Endothelial cell of umbilical vein (primary cell): Measurements from ENCODE around the gene HK1. TPM values are rescaled to one million over a fixed set of nuclear protein-coding genes. Genes with fewer than 3 reads are reported as not detected.

Experiments
- BruUV-seq: library from RNA; stranded (reverse); fragments of 400-500 nt; replicated peaks from 2 replicates; lab custom pipeline; 2021; lab: Mats Ljungman, UMichigan
- CTCF ChIA-PET: fragments of 300-600, 350-600 bp; sonication (Branson Sonifier 250); formaldehyde crosslinking; loops from one replicate; lab custom pipeline; 2021; ENCODE audit warnings: antibody characterized with exemption, inconsistent platforms; lab: Charles Lee
- POLR2A ChIA-PET: fragments of 300-600, 350-600 bp; sonication (Branson Sonifier 250); formaldehyde crosslinking; loops from one replicate; lab custom pipeline; 2021; ENCODE audit warnings: antibody characterized with exemption, inconsistent platforms; lab: Charles Lee
- DNase-seq: peaks from one replicate; pipeline ENCODE4 v3.0.0-alpha.2; 2011; ENCODE audit warnings: low read depth, low spot score
- FAIRE-seq: peaks from 2 replicates; lab custom pipeline; 2011; peaks lifted over from hg19 to GRCh38; lab: Jason Lieb, UNC
- H2AFZ ChIP-seq: 2 replicates; pipeline ENCODE4 v1.6.0; 2012; ENCODE audit warnings: low read depth, low read length, control low read depth, inconsistent platforms
- H3K27ac ChIP-seq: 2 replicates; pipeline ENCODE4 v1.5.1; 2011; ENCODE audit warnings: low read depth, mild to moderate bottlenecking, control low read depth, low read length, moderate library complexity; ENCODE audit not compliant: insufficient read depth
- H3K27me3 ChIP-seq, 2 experiments: 2 replicates each; pipeline versions ENCODE4 v1.6.0 to v1.6.1; 2011; ENCODE audit warnings: low read length in 2 of 2, mixed read lengths in 1 of 2; ENCODE audit not compliant: control insufficient read depth in 2 of 2, insufficient read depth in 2 of 2
- H3K36me3 ChIP-seq, 2 experiments: 2 replicates in 1 of 2; 3 replicates in 1 of 2; pipeline ENCODE4 v1.5.1; 2011; ENCODE audit warnings: low read length in 2 of 2, mild to moderate bottlenecking in 1 of 2, moderate library complexity in 1 of 2; ENCODE audit not compliant: control insufficient read depth in 2 of 2, insufficient read depth in 2 of 2; ENCODE audit errors: extremely low read depth in 1 of 2
- H3K4me1 ChIP-seq: 3 replicates; pipeline ENCODE4 v1.5.1; 2011; ENCODE audit warnings: mild to moderate bottlenecking, low read length; ENCODE audit not compliant: control insufficient read depth, insufficient read depth; ENCODE audit errors: extremely low read depth
- H3K4me2 ChIP-seq: 2 replicates; pipeline ENCODE4 v1.6.1; 2011; ENCODE audit warnings: low read length, control low read depth, mixed read lengths; ENCODE audit not compliant: insufficient read depth
- H3K4me3 ChIP-seq, 3 experiments: fragments of 200-600 bp in 1 of 3; sonication (generic), shearing (Covaris generic) in 1 of 3; replicated peaks in 1 of 3; 2 replicates each; pipeline ENCODE4 v1.5.1; 2011 to 2016; ENCODE audit warnings: control low read depth in 3 of 3, low read length in 3 of 3, mild to moderate bottlenecking in 2 of 3, inconsistent platforms in 1 of 3, low read depth in 1 of 3, moderate library complexity in 1 of 3; ENCODE audit not compliant: insufficient read depth in 1 of 3
- H3K79me2 ChIP-seq: 2 replicates; pipeline ENCODE4 v1.6.0; 2012; ENCODE audit warnings: low read length, inconsistent platforms; ENCODE audit not compliant: control insufficient read depth, insufficient read depth
- H3K9ac ChIP-seq: replicated peaks from 2 replicates; pipeline ENCODE3; 2011; ENCODE audit warnings: low read length, control low read depth; ENCODE audit not compliant: insufficient read depth; ENCODE audit errors: extremely low read depth
- H3K9me1 ChIP-seq: replicated peaks from 3 replicates; pipeline ENCODE4 v1.6.0; 2011; ENCODE audit warnings: mild to moderate bottlenecking, low read length; ENCODE audit not compliant: control insufficient read depth, insufficient read depth; ENCODE audit errors: extremely low read depth
- H3K9me3 ChIP-seq: replicated peaks from 2 replicates; pipeline ENCODE4 v1.5.1; 2012; ENCODE audit warnings: low read length, inconsistent platforms; ENCODE audit not compliant: control insufficient read depth, insufficient read depth
- H4K20me1 ChIP-seq: replicated peaks from 2 replicates; pipeline ENCODE3; 2011; ENCODE audit warnings: mild to moderate bottlenecking, low read length; ENCODE audit not compliant: control insufficient read depth, insufficient read depth; ENCODE audit errors: extremely low read depth
- CTCF ChIP-seq, 2 donors: IDR thresholded peaks; 1 replicate in 1 of 2; 2 replicates in 1 of 2; pipeline ENCODE4 v1.5.1; 2011; ENCODE audit warnings: low read length in 2 of 2, mild to moderate bottlenecking in 2 of 2, moderate library complexity in 2 of 2, control low read depth in 1 of 2, inconsistent platforms in 1 of 2, low read depth in 1 of 2; ENCODE audit not compliant: insufficient read depth in 1 of 2; ENCODE audit errors: extremely low read depth in 1 of 2
- EZH2 ChIP-seq: IDR thresholded peaks from 2 replicates; pipeline ENCODE4 v1.6.1; 2012; ENCODE audit warnings: borderline replicate concordance, low read depth, mild to moderate bottlenecking, moderate library complexity, low read length, inconsistent platforms; ENCODE audit not compliant: severe bottlenecking
- FOS ChIP-seq: IDR thresholded peaks from 2 replicates; pipeline ENCODE4 v1.6.1; 2011; ENCODE audit warnings: mild to moderate bottlenecking, low read length, moderate library complexity, borderline replicate concordance; ENCODE audit not compliant: insufficient read depth
- GATA2 ChIP-seq: IDR thresholded peaks from 2 replicates; pipeline ENCODE4 v1.7.0; 2011; ENCODE audit warnings: low read depth, mild to moderate bottlenecking, moderate library complexity, mixed read lengths, low read length; ENCODE audit not compliant: insufficient read length, insufficient read depth
- JUN ChIP-seq: IDR thresholded peaks from 2 replicates; pipeline ENCODE4 v1.6.1; 2011; ENCODE audit warnings: borderline replicate concordance, low read depth; ENCODE audit not compliant: insufficient read length, insufficient read depth
- MAX ChIP-seq: IDR thresholded peaks from 2 replicates; pipeline ENCODE4 v1.6.1; 2011; ENCODE audit not compliant: insufficient read depth, insufficient read length
- MYC ChIP-seq: IDR thresholded peaks from one replicate; pipeline ENCODE4 v1.6.1; 2011; ENCODE audit warnings: mild to moderate bottlenecking, low read depth, low read length
- POLR2A ChIP-seq: IDR thresholded peaks from 2 replicates; pipeline ENCODE4 v1.6.1; 2012; ENCODE audit warnings: low read depth, mild to moderate bottlenecking, control low read depth, low read length
- POLR2AphosphoS5 ChIP-seq: IDR thresholded peaks from 2 replicates; pipeline ENCODE4 v1.6.1; 2012; ENCODE audit warnings: low read depth, mild to moderate bottlenecking, control low read depth, low read length, moderate library complexity; ENCODE audit not compliant: insufficient read depth
- dilution Hi-C: fragments of 300-500 bp; cut with MboI; formaldehyde crosslinking; loops from one replicate; pipeline ENCODE4 v1.15.0; 2019; ENCODE audit warnings: low sequenced_read_pairs; ENCODE audit not compliant: extremely low pct_ligation_motif_present
- intact Hi-C: fragments of 100-400 bp; cut with micrococcal nuclease; formaldehyde crosslinking; loops from one replicate; pipeline ENCODE4 v1.10.0; 2022
- polyA plus RNA-seq, 4 experiments: library from polyadenylated mRNA; depleted of rRNA in 3 of 4; stranded (reverse) in 3 of 4; unstranded in 1 of 4; fragments of >200 nt; gene quantifications; 2 replicates each; pipeline versions ENCODE4 v1.2.1 to v1.2.3, GENCODE V29; 2011 to 2012; ENCODE audit warnings: missing spikeins in 1 of 4
- total RNA-seq: library from RNA; stranded (reverse); gene quantifications from 2 replicates; pipeline ENCODE4 v1.2.3, GENCODE V29; 2021

HK1 gene
- total and polyA plus RNA-seq, 2 donors (not counting 3 experiments of a cell fraction or from before 2014, with no cell fraction given) = 50.8 to 121 TPM

DNA sequence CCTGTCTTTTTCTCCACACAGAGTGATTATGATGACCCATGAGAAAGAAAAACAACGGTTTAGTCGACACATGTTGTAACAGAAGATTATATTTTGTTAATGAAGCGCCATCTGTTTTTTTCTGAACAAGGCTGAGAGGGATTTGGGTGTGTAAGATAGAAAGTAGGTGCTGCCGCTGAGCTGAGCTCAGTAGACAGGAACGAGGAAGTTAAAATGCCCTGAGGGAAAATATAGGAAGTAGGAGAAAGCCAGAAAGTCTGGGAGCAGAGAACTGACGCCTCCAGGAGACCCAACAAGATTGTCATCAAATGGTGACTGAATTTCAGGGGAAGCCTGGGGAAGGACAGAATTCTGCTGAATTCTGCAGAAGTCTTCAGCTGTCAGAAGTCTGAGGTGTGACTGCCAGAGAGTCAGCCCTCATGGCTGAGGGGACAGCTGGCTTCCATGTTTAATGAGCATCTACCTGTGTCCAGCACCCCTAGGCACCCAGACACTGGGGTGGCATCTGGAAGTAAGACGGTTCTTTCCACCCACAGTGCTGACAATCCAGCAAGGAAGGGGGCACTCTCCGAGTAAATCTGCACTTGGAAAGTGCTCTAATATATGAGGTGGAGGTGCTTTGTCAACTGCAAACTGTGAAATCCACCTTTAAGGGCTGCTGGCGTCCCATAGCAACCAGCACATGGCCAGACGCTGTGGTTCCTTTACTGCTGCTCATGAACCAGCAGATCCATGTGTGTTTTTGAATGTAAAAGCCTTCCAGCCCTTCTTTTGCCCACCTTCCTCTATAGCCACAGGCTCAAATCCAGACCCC is 160.4 kb downstream of the HK1 start:
- H3K4me2 ChIP-seq = no peak overlapping the region
- DNase-seq = no peak
- no peaks in the 10 kb centered on the region for H3K79me2 ChIP-seq
- H3K9ac ChIP-seq = no peak overlapping the region
- intact Hi-C loops = no loop called here
- H3K27ac ChIP-seq = no peak overlapping the region
- peaks cover 8% of the 10 kb centered on the region for H3K4me1 ChIP-seq
- H3K36me3 ChIP-seq = no peaks in the 10 kb centered on the region
- H3K4me3 ChIP-seq = no peak overlapping the region
- ChIA-PET CTCF (interaction anchor here (1.0 to 1.1 kb wide), 2 partner anchors 9 to 46 kb away, joined by 4 to 7 read pairs; no protein-coding TSS in a partner anchor), POLR2A (no interaction called here)
- no peaks in the 10 kb centered on the region for H3K9me3 ChIP-seq
- H4K20me1 ChIP-seq = no peaks in the 10 kb centered on the region
- TF ChIP-seq GATA2 (no peak), CTCF (IDR thresholded peaks at IDR 0.05; ENCODE audit: extremely low read depth in 1 of 2, insufficient read depth in 1 of 2, low read depth in 1 of 2, low read length in 2 of 2) (no peak), EZH2 (no peak), MYC (no peak), JUN (no peak), POLR2A (no peak), FOS (no peak), POLR2AphosphoS5 (no peak), MAX (no peak)
- peak; percentile 31 for FAIRE-seq
- no TSS peak for BruUV-seq
- no peaks in the 10 kb centered on the region for H3K9me1 ChIP-seq
- no peaks in the 10 kb centered on the region for H3K27me3 ChIP-seq
- peak overlapping the region; percentile 4 for H2AFZ ChIP-seq
- dilution Hi-C loops = no loop called here
